Mesenchymal stem cell (in vitro differentiated cells and primary cell): ENCODE data around the gene UNC13C.

ENCODE experiments used
- DNase-seq: peaks from one replicate; pipeline ENCODE4 v3.0.0-alpha.2; 2013
- H2AFZ ChIP-seq: one replicate; pipeline ENCODE4 v1.6.1; 2013; ENCODE audit warnings: low read depth, mild to moderate bottlenecking, control low read depth, inconsistent platforms, low read length, moderate library complexity
- H2AK5ac ChIP-seq: 2 replicates; pipeline ENCODE4 v1.6.1; 2013; ENCODE audit warnings: low read length, moderate library complexity, mild to moderate bottlenecking, inconsistent platforms; ENCODE audit not compliant: severe bottlenecking
- H2BK120ac ChIP-seq: one replicate; pipeline ENCODE4 v1.6.1; 2013; ENCODE audit warnings: low read depth, mild to moderate bottlenecking, inconsistent platforms, low read length, moderate library complexity
- H2BK12ac ChIP-seq, 2 experiments: one replicate each; pipeline ENCODE4 v1.6.1; 2013; ENCODE audit warnings: inconsistent platforms in 2 of 2, low read length in 2 of 2, mild to moderate bottlenecking in 2 of 2, moderate library complexity in 2 of 2, control low read depth in 1 of 2
- H2BK15ac ChIP-seq: one replicate; pipeline ENCODE4 v1.6.1; 2013; ENCODE audit warnings: mild to moderate bottlenecking, low read depth, inconsistent platforms; ENCODE audit not compliant: poor library complexity, severe bottlenecking
- H2BK5ac ChIP-seq: 2 replicates; pipeline ENCODE4 v1.6.1; 2013; ENCODE audit warnings: low read depth, mild to moderate bottlenecking, low read length, control low read depth, inconsistent platforms; ENCODE audit not compliant: poor library complexity, severe bottlenecking
- H3K14ac ChIP-seq, 2 experiments: one replicate each; pipeline ENCODE4 v1.6.1; 2013; ENCODE audit warnings: inconsistent platforms in 2 of 2, low read length in 2 of 2, control low read depth in 1 of 2, mild to moderate bottlenecking in 1 of 2, moderate library complexity in 1 of 2
- H3K18ac ChIP-seq, 2 experiments: one replicate each; pipeline ENCODE4 v1.6.1; 2013; ENCODE audit warnings: inconsistent platforms in 2 of 2, low read length in 2 of 2, control low read depth in 1 of 2, low read depth in 1 of 2, mild to moderate bottlenecking in 1 of 2
- H3K23ac ChIP-seq, 2 experiments: one replicate each; pipeline ENCODE4 v1.6.1; 2013; ENCODE audit warnings: inconsistent platforms in 2 of 2, low read length in 2 of 2, mild to moderate bottlenecking in 2 of 2, moderate library complexity in 2 of 2, control low read depth in 1 of 2
- H3K27ac ChIP-seq: 2 replicates; pipeline ENCODE4 v1.5.1; 2013; ENCODE audit warnings: mild to moderate bottlenecking, moderate library complexity, low read length, control low read depth, inconsistent platforms; ENCODE audit not compliant: poor library complexity, severe bottlenecking
- H3K27me3 ChIP-seq, 2 experiments: 2 replicates each; pipeline versions ENCODE4 v1.6.1 to v1.7.0; 2013; ENCODE audit warnings: low read length in 2 of 2, mild to moderate bottlenecking in 2 of 2, moderate library complexity in 2 of 2, control low read depth in 1 of 2, inconsistent platforms in 1 of 2; ENCODE audit not compliant: control insufficient read depth in 1 of 2, insufficient read depth in 1 of 2
- H3K36me3 ChIP-seq, 2 experiments: 2 replicates each; pipeline versions ENCODE4 v1.6.1 to v1.7.0; 2013; ENCODE audit warnings: low read length in 2 of 2, control low read depth in 1 of 2, inconsistent platforms in 1 of 2, low read depth in 1 of 2, mild to moderate bottlenecking in 1 of 2; ENCODE audit not compliant: insufficient read depth in 2 of 2, control insufficient read depth in 1 of 2
- H3K4ac ChIP-seq, 2 experiments: one replicate each; pipeline ENCODE4 v1.6.1; 2013; ENCODE audit warnings: inconsistent platforms in 2 of 2, low read length in 2 of 2, mild to moderate bottlenecking in 2 of 2, moderate library complexity in 2 of 2, control low read depth in 1 of 2, low read depth in 1 of 2
- H3K4me1 ChIP-seq: 2 replicates; pipeline ENCODE4 v1.6.1; 2013; ENCODE audit warnings: low read depth, low read length, control low read depth; ENCODE audit not compliant: control insufficient read depth, insufficient read depth
- H3K4me2 ChIP-seq: 2 replicates; pipeline ENCODE4 v1.6.1; 2013; ENCODE audit warnings: low read length, mild to moderate bottlenecking, inconsistent platforms; ENCODE audit not compliant: poor library complexity, severe bottlenecking
- H3K4me3 ChIP-seq, 2 experiments: 2 replicates each; pipeline versions ENCODE4 v1.5.1 to v1.7.0; 2013; ENCODE audit warnings: low read length in 2 of 2, mild to moderate bottlenecking in 2 of 2, control low read depth in 1 of 2, low read depth in 1 of 2; ENCODE audit not compliant: insufficient read depth in 1 of 2
- H3K79me1 ChIP-seq: replicated peaks from 2 replicates; pipeline ENCODE4 v1.6.1; 2013; ENCODE audit warnings: mild to moderate bottlenecking, control low read depth, low read length, inconsistent platforms; ENCODE audit not compliant: poor library complexity, severe bottlenecking
- H3K9ac ChIP-seq: 2 replicates; pipeline ENCODE4 v1.7.0; 2013; ENCODE audit warnings: mild to moderate bottlenecking, low read length, moderate library complexity
- H3K9me3 ChIP-seq: 2 replicates; pipeline ENCODE4 v1.7.0; 2013; ENCODE audit warnings: mild to moderate bottlenecking, low read length; ENCODE audit not compliant: control insufficient read depth
- H4K8ac ChIP-seq: one replicate; pipeline ENCODE4 v1.6.1; 2013; ENCODE audit warnings: inconsistent platforms, mild to moderate bottlenecking, low read length, moderate library complexity
- H4K91ac ChIP-seq: one replicate; pipeline ENCODE4 v1.6.1; 2013; ENCODE audit warnings: mild to moderate bottlenecking, low read length, inconsistent platforms
- WGBS: methylation state at CpG from one replicate; pipeline ENCODE4 v1.1.7; 2013; ENCODE audit warnings: mixed read lengths; 5-methylcytosine and 5-hydroxymethylcytosine counted together

The UNC13C gene

GRCh38 chr15:54566654-54567053 lies 588.4 kb downstream of the UNC13C start:
- Histone ChIP-seq H2AFZ (no peak overlapping the region), H3K36me3 (no peaks in the 10 kb centered on the region), H3K14ac (no peak overlapping the region), H3K18ac (no peak overlapping the region), H3K4me1 (no peaks in the 10 kb centered on the region), H3K4me3 (no peak overlapping the region), H4K8ac (no peak overlapping the region), H3K9ac (no peak overlapping the region), H2AK5ac (no peak overlapping the region), H3K4me2 (no peak overlapping the region), H2BK12ac (no peak overlapping the region), H3K79me1 (no peaks in the 10 kb centered on the region), H3K9me3 (no peaks in the 10 kb centered on the region), H4K91ac (no peak overlapping the region), H3K27ac (no peak overlapping the region), H3K23ac (no peak overlapping the region), H3K4ac (no peak overlapping the region), H3K27me3 (no peaks in the 10 kb centered on the region), H2BK120ac (no peak overlapping the region), H2BK5ac (no peak overlapping the region), H2BK15ac (no peak overlapping the region)
- WGBS = 81% methylated on average over 1 of the region's 5 CpGs
- DNase-seq = no peak

GRCh38 chr15:54567408-54568035 lies 589.3 kb downstream of the UNC13C start:
- Histone ChIP-seq H3K18ac (no peak overlapping the region), H4K8ac (no peak overlapping the region), H3K4me2 (no peak overlapping the region), H3K36me3 (no peaks in the 10 kb centered on the region), H2BK12ac (no peak overlapping the region), H2AK5ac (no peak overlapping the region), H2BK5ac (no peak overlapping the region), H3K4me1 (no peaks in the 10 kb centered on the region), H3K9me3 (no peaks in the 10 kb centered on the region), H3K9ac (no peak overlapping the region), H3K4ac (no peak overlapping the region), H3K79me1 (no peaks in the 10 kb centered on the region), H2BK15ac (no peak overlapping the region), H3K14ac (no peak overlapping the region), H3K27me3 (no peaks in the 10 kb centered on the region), H3K27ac (no peak overlapping the region), H4K91ac (no peak overlapping the region), H2BK120ac (no peak overlapping the region), H2AFZ (no peak overlapping the region), H3K4me3 (no peak overlapping the region), H3K23ac (no peak overlapping the region)
- no CpG with 5 or more reads among the region's 2 CpGs for WGBS
- no peak for DNase-seq

- DNase-seq = no peak
- no peak overlapping the region for H2AK5ac ChIP-seq
- H3K9me3 ChIP-seq = no peaks in the 10 kb centered on the region
- no peak overlapping the region for H3K18ac ChIP-seq
- H4K91ac ChIP-seq = no peak overlapping the region
- no peak overlapping the region for H3K4ac ChIP-seq
- WGBS = no CpG with 5 or more reads among the region's 1 CpG
- no peaks in the 10 kb centered on the region for H3K4me1 ChIP-seq
- no peak overlapping the region for H3K4me2 ChIP-seq
- H4K8ac ChIP-seq = no peak overlapping the region
- no peak overlapping the region for H2BK5ac ChIP-seq
- no peaks in the 10 kb centered on the region for H3K36me3 ChIP-seq
- H2BK12ac ChIP-seq = no peak overlapping the region
- no peak overlapping the region for H3K23ac ChIP-seq
- H3K79me1 ChIP-seq = no peaks in the 10 kb centered on the region
- no peak overlapping the region for H2AFZ ChIP-seq
- no peak overlapping the region for H2BK120ac ChIP-seq
- H3K27ac ChIP-seq = no peak overlapping the region
- H3K14ac ChIP-seq = no peak overlapping the region
- H3K9ac ChIP-seq = no peak overlapping the region
- H3K4me3 ChIP-seq = no peak overlapping the region
- no peak overlapping the region for H2BK15ac ChIP-seq
- no peaks in the 10 kb centered on the region for H3K27me3 ChIP-seq
Observed at GRCh38 chr15:54568381-54568780, 590.1 kb downstream of the UNC13C start.

GRCh38 chr15:54571576-54571975 lies 593.3 kb downstream of the UNC13C start:
- Histone ChIP-seq H3K4ac (no peak overlapping the region), H3K27ac (no peak overlapping the region), H3K36me3 (no peaks in the 10 kb centered on the region), H3K27me3 (no peaks in the 10 kb centered on the region), H3K14ac (no peak overlapping the region), H4K91ac (no peak overlapping the region), H2AK5ac (no peak overlapping the region), H3K9me3 (no peaks in the 10 kb centered on the region), H2BK15ac (no peak overlapping the region), H2AFZ (no peak overlapping the region), H3K18ac (no peak overlapping the region), H4K8ac (no peak overlapping the region), H2BK5ac (no peak overlapping the region), H3K4me1 (no peaks in the 10 kb centered on the region), H3K4me3 (no peak overlapping the region), H2BK120ac (no peak overlapping the region), H2BK12ac (no peak overlapping the region), H3K4me2 (no peak overlapping the region), H3K79me1 (no peaks in the 10 kb centered on the region), H3K9ac (no peak overlapping the region), H3K23ac (no peak overlapping the region)
- WGBS = 40% methylated on average over 1 of the region's 1 CpG
- no peak for DNase-seq
